ENCODE data around the gene SYNDIG1. TPM values are rescaled to one million over a fixed set of nuclear protein-coding genes. Genes with fewer than 3 reads are reported as not detected.

Gene SYNDIG1
- total RNA-seq, 1 experiment from 2014 or later = not detected

DNA sequence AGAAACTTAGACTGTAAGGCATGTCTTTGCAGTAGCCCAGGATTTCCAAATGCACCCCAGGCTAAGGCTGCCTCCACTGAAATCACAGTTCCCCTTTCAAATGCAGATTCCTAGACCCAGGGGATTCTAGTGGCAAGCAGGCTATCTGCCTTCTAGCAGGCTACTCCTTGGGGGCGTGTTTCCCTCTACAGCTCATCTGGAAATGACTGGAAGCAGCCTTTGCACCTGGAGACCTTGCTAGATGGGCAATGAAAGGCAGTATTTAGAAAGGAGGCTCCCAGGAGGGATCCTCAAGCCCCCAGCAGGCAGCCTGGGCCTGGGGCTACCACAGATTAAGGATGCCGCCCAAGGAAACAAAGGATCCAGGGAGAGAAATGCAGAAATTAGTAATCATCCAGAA is 26.0 kb upstream of the SYNDIG1 start:
- ChIA-PET CTCF (no interaction called here), POLR2A (no interaction called here)
- DNase-seq = no peak

DNA sequence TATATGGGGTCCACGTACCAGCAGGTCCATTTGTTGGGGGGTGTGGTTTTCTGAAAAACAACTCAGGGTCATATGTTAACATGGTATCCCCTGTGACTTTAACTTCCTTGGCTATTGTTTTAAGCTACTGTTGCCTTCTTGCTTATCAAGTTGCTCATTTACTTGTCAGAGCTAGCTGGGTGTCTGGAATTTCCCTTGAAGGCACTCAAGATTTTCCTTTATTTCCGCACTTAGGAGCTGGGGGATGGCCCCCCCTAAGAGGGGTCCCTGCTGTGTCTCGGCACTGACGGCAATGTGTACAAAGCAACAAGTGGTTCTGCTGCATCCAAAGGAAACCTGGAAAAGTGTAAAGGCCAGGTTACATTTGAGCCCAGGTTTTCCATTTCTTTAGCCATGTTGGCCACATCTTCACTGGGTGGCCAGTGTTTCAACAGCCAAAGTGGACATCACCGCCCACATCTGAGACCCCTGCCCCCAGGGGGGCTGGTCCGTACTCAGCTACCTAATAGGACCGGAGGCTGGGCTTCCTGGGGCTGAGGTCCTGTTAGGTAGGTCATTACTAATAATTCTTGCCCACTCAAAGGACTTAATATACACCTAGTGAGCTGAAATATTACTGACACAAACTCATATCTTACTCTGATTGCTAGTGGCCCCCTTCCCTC is 24.8 kb upstream of the SYNDIG1 start:
- H3K4me3 ChIP-seq (ENCODE audit: low read depth, low read length) = no peak overlapping the region
- POLR2A ChIA-PET = no interaction called here
- no peaks in the 10 kb centered on the region for H3K4me1 ChIP-seq
- no peak overlapping the region for H3K27ac Mint-ChIP-seq (ENCODE audit: unreplicated experiment)
- no peaks in the 10 kb centered on the region for H3K27me3 ChIP-seq (replicated peaks; ENCODE audit: control insufficient read depth, insufficient read depth, low read length)
- H3K9me3 Mint-ChIP-seq (ENCODE audit: unreplicated experiment) = no peaks in the 10 kb centered on the region
- no peaks in the 10 kb centered on the region for H3K36me3 Mint-ChIP-seq (ENCODE audit: insufficient read depth, unreplicated experiment)
- CTCF ChIA-PET = no interaction called here
- TF ChIP-seq, protein P1, sequence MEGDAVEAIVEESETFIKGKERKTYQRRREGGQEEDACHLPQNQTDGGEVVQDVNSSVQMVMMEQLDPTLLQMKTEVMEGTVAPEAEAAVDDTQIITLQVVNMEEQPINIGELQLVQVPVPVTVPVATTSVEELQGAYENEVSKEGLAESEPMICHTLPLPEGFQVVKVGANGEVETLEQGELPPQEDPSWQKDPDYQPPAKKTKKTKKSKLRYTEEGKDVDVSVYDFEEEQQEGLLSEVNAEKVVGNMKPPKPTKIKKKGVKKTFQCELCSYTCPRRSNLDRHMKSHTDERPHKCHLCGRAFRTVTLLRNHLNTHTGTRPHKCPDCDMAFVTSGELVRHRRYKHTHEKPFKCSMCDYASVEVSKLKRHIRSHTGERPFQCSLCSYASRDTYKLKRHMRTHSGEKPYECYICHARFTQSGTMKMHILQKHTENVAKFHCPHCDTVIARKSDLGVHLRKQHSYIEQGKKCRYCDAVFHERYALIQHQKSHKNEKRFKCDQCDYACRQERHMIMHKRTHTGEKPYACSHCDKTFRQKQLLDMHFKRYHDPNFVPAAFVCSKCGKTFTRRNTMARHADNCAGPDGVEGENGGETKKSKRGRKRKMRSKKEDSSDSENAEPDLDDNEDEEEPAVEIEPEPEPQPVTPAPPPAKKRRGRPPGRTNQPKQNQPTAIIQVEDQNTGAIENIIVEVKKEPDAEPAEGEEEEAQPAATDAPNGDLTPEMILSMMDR (IDR thresholded peaks at IDR 0.05; ENCODE audit: insufficient read depth in 1 of 2, low read depth in 1 of 2, low read length in 1 of 2, severe bottlenecking in 1 of 2, unreplicated experiment in 1 of 2) = no peak
- BruUV-seq (replicated peaks) = no TSS peak
- no peak overlapping the region for H3K4me3 Mint-ChIP-seq (ENCODE audit: unreplicated experiment)
- no peaks in the 10 kb centered on the region for H3K4me1 Mint-ChIP-seq (ENCODE audit: low read depth, unreplicated experiment)
- H3K36me3 ChIP-seq (ENCODE audit: control insufficient read depth, insufficient read depth, low read length) = no peaks in the 10 kb centered on the region
- peak in 1 of 2 experiments; percentile 14 for DNase-seq
- intact Hi-C loops (cut with micrococcal nuclease; ENCODE audit: unreplicated experiment) = no loop called here
- peaks cover 12% of the 10 kb centered on the region for H3K27me3 Mint-ChIP-seq (ENCODE audit: insufficient read depth, unreplicated experiment)
- H3K9me3 ChIP-seq = no peaks in the 10 kb centered on the region

More for the DNA sequence above, 26.0 kb upstream of the SYNDIG1 start:
- no peaks in the 10 kb centered on the region for H3K27me3 ChIP-seq (replicated peaks; ENCODE audit: control insufficient read depth, insufficient read depth, low read length)
- Mint-ChIP-seq H3K27me3 (ENCODE audit: insufficient read depth, unreplicated experiment) (peaks cover 12% of the 10 kb centered on the region), H3K9me3 (ENCODE audit: unreplicated experiment) (no peaks in the 10 kb centered on the region), H3K4me3 (ENCODE audit: unreplicated experiment) (no peak overlapping the region), H3K4me1 (ENCODE audit: low read depth, unreplicated experiment) (no peaks in the 10 kb centered on the region), H3K36me3 (ENCODE audit: insufficient read depth, unreplicated experiment) (no peaks in the 10 kb centered on the region), H3K27ac (ENCODE audit: unreplicated experiment) (no peak overlapping the region)
- BruUV-seq (replicated peaks) = no TSS peak
- H3K4me3 ChIP-seq (ENCODE audit: low read depth, low read length) = no peak overlapping the region
- H3K9me3 ChIP-seq = no peaks in the 10 kb centered on the region
- H3K4me1 ChIP-seq = no peaks in the 10 kb centered on the region
- TF ChIP-seq, protein P1 (IDR thresholded peaks at IDR 0.05; ENCODE audit: insufficient read depth in 1 of 2, low read depth in 1 of 2, low read length in 1 of 2, severe bottlenecking in 1 of 2, unreplicated experiment in 1 of 2) = no peak
- intact Hi-C loops (cut with micrococcal nuclease; ENCODE audit: unreplicated experiment) = no loop called here
- H3K36me3 ChIP-seq (ENCODE audit: control insufficient read depth, insufficient read depth, low read length) = no peaks in the 10 kb centered on the region

- Histone ChIP-seq H3K4me3 (ENCODE audit: low read depth, low read length) (no peak overlapping the region), H3K4me1 (no peaks in the 10 kb centered on the region), H3K27me3 (replicated peaks; ENCODE audit: control insufficient read depth, insufficient read depth, low read length) (no peaks in the 10 kb centered on the region), H3K9me3 (no peaks in the 10 kb centered on the region), H3K36me3 (ENCODE audit: control insufficient read depth, insufficient read depth, low read length) (no peaks in the 10 kb centered on the region)
- no TSS peak for BruUV-seq (replicated peaks)
- CTCF ChIA-PET = no interaction called here
- Mint-ChIP-seq H3K9me3 (ENCODE audit: unreplicated experiment) (no peaks in the 10 kb centered on the region), H3K27me3 (ENCODE audit: insufficient read depth, unreplicated experiment) (peaks cover 12% of the 10 kb centered on the region), H3K4me1 (ENCODE audit: low read depth, unreplicated experiment) (no peaks in the 10 kb centered on the region), H3K4me3 (ENCODE audit: unreplicated experiment) (no peak overlapping the region), H3K27ac (ENCODE audit: unreplicated experiment) (no peak overlapping the region), H3K36me3 (ENCODE audit: insufficient read depth, unreplicated experiment) (no peaks in the 10 kb centered on the region)
- DNase-seq = peak in 1 of 2 experiments; percentile 26
- intact Hi-C loops (cut with micrococcal nuclease; ENCODE audit: unreplicated experiment) = no loop called here
- POLR2A ChIA-PET = no interaction called here
- TF ChIP-seq, protein P1 (IDR thresholded peaks at IDR 0.05; ENCODE audit: insufficient read depth in 1 of 2, low read depth in 1 of 2, low read length in 1 of 2, severe bottlenecking in 1 of 2, unreplicated experiment in 1 of 2) = no peak
Measured at GRCh38 chr20:24445510-24446170, 23.8 kb upstream of the SYNDIG1 start.
